GM21367 (cell line): ENCODE results near the gene PROKR2.

Experiments
- ATAC-seq: cut with Tn5 transposase; IDR thresholded peaks from one replicate; pipeline ENCODE4 v1.9.1; 2021; ENCODE audit not compliant: unreplicated experiment

PROKR2 gene

DNA sequence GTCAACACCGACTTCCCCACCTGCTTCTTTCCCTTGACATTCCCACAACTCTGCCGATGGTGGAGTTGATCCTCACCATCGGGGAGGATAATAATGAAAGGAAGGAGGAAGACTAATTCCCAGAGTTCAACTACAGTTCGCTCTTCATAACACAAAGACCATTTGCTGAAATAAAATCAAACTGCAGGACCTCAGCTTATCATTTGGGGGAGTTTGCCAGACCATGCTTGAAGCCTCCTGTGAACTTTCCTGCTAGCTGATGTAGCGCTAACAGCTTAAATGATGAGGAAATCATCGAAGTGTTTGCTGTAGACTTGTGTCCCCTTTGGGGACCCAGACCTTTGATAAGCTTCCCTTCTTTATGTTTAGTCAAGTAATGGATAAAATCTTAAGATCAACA is 26.2 kb downstream of the PROKR2 start:
- no peak for ATAC-seq

DNA sequence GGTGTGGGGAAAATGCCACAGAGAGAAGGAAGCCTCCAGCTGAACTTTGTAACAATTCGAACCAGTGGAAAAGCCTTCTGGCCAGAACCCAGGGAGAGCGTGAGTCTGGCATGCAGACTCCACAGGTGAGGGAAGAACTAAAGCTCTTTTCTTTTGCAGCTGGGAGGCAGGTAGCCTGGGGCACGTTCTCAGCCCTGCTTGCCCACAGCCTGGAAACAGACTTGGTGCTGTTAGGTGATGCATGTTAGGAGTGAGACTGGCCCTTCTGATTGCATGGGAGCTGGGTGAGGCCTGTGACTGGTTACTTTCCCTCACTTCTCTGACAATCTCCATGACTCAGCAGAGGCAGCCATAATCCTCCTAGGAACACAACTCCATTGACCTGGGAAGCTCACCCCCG is 34.2 kb downstream of the PROKR2 start:
- ATAC-seq: no peak

DNA sequence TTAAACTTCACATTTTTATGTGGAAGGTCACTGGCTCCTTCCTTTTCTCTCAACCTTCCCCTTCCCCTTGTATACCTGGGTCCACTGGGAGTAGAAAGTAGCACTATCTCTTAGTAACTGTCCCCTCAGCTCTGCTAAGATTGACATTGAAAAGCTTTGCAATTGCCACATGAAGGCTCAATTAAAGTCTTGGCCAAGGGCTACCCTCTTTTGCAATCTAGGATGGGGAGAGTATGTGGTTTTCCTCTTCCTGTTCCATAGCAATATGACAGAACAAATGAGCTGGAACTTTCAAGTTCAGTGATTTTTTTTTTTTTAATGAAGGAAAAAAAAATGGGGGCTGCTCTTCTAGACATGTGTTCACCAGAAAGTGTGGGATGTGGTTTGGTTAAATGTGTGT is 37.1 kb downstream of the PROKR2 start:
- no peak for ATAC-seq

DNA sequence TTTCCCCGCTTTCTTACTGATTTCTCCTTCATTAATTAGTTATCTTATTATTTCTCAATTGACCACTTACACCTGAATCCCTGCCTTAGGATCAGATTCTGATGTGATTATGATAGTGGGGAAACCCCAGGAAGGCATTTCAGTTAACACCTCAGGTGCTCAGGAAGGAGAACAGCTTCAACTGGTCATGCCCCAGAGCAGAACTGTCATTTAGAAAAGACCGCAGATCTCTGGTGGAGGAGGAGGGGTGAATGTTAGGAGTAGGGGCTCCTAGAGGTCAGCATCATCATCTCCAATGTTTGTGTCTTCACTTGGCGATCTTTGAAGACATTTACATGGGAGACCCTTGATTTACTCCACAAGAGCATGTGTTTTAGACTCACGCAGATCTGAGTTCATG is 44.5 kb downstream of the PROKR2 start:
- no peak for ATAC-seq

DNA sequence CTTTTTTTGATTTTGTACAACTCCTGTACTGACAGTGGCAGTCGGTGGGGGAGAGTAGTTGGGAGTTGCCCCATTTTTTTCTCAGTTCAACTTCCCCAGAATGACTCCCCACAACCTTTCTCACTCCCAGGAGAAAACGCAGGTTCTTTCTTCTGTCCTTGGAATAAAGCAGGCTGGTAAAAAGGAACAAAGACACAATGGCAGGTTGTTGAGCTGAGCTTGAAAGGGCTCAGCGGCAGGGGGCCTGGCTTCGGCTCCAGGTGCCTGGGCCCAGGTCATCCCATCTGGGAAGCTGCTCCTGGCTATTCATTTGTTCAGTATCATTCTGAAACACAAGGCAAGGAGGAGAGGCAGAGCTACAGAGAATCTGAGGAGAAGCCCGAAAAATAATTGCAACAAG is 46.2 kb downstream of the PROKR2 start:
- no peak for ATAC-seq

DNA sequence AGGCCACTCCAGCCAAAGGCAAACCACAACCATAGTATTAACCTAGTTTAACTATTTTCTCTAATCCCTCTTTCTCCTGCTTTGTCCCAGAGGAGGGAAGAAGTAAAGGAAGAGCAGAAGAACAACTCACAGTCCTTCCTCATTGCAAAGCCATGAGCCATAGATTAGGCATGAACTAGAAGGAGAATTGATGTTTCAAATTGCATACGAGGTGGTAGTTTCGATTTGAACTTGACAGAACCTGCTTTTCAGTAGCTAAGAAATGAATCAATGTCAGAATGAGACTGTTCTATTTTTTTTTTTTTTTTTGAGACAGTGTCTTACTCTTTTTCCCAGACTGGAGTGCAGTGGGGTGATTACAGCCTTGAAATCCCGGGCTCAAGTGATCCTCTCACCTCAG is 48.3 kb downstream of the PROKR2 start:
- no peak for ATAC-seq

DNA sequence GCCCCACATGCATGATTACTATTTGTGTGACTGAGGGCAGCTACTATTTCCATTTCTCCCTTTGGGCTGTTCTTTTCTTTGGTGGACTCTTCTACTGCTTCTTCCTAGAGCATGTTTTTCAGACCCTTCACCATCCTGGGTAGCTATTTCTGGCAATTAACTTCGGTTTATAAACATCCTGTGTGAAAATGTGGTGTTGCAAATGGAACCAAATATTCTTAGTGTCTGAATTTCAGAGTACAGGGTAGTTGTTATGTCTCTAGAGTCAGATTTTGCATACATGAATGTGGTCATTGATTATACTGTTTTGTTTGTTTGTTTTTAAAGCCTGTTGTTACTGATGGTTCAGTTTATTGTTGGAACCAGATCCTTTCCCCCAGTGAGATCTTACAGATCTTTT is 49.7 kb downstream of the PROKR2 start:
- no peak for ATAC-seq
